ENCODE data around the gene LINC00632. TPM values are rescaled to one million over a fixed set of nuclear protein-coding genes. Genes with fewer than 3 reads are reported as not detected.

Gene LINC00632
- total and polyA plus RNA-seq, 2 donors (not counting 1 experiment from before 2014, with no cell fraction given) = 6.9 to 82.5 TPM

GRCh38 chrX:140724736-140725135 is 15.2 kb downstream of the LINC00632 start:
- Histone ChIP-seq H4K20me1 (ENCODE audit: control insufficient read depth, extremely low read depth, insufficient read depth, low read length) (no peaks in the 10 kb centered on the region), H3K9ac (ENCODE audit: insufficient read depth, low read length) (no peak overlapping the region), H2AFZ (ENCODE audit: low read length) (no peak overlapping the region), H3K4me2 (ENCODE audit: extremely low read depth, insufficient read depth, low read length) (no peak overlapping the region), H3K4me1 (ENCODE audit: control insufficient read depth, extremely low read depth, insufficient read depth, low read length) (no peaks in the 10 kb centered on the region), H3K27me3 (ENCODE audit: control insufficient read depth, insufficient read depth, low read length) (no peaks in the 10 kb centered on the region), H3K9me3 (ENCODE audit: control insufficient read depth, insufficient read depth, low read depth, low read length) (no peaks in the 10 kb centered on the region), H3K36me3 (ENCODE audit: control insufficient read depth, insufficient read depth, low read length) (peaks cover 1% of the 10 kb centered on the region), H3K27ac (ENCODE audit: insufficient read depth, low read length) (no peak overlapping the region), H3K4me3 (replicated peaks in 1 of 4; ENCODE audit: control extremely low read depth in 1 of 4, insufficient read depth in 1 of 4, low read depth in 3 of 4, low read length in 4 of 4) (no peak overlapping the region), H3K79me2 (ENCODE audit: control insufficient read depth, insufficient read depth, low read length) (no peaks in the 10 kb centered on the region)
- peak; percentile 35 to 60 for DNase-seq (ENCODE audit: low read depth in 2 of 2)
- TF ChIP-seq EZH2 (IDR thresholded peaks at IDR 0.05; ENCODE audit: low read length, missing control alignments) (no peak), CTCF (conservative IDR thresholded peaks at IDR 0.05 in 1 of 2, IDR thresholded peaks at IDR 0.05 in 1 of 2; ENCODE audit: low read depth in 1 of 2, low read length in 2 of 2) (no peak)

- Histone ChIP-seq H2AFZ (ENCODE audit: low read length) (no peak overlapping the region), H3K36me3 (ENCODE audit: control insufficient read depth, insufficient read depth, low read length) (peaks cover 1% of the 10 kb centered on the region), H3K9me3 (ENCODE audit: control insufficient read depth, insufficient read depth, low read depth, low read length) (no peaks in the 10 kb centered on the region), H3K79me2 (ENCODE audit: control insufficient read depth, insufficient read depth, low read length) (no peaks in the 10 kb centered on the region), H3K9ac (ENCODE audit: insufficient read depth, low read length) (no peak overlapping the region), H3K4me2 (ENCODE audit: extremely low read depth, insufficient read depth, low read length) (no peak overlapping the region), H3K4me3 (replicated peaks in 1 of 4; ENCODE audit: control extremely low read depth in 1 of 4, insufficient read depth in 1 of 4, low read depth in 3 of 4, low read length in 4 of 4) (no peak overlapping the region), H3K4me1 (ENCODE audit: control insufficient read depth, extremely low read depth, insufficient read depth, low read length) (no peaks in the 10 kb centered on the region), H3K27me3 (ENCODE audit: control insufficient read depth, insufficient read depth, low read length) (no peaks in the 10 kb centered on the region), H3K27ac (ENCODE audit: insufficient read depth, low read length) (no peak overlapping the region), H4K20me1 (ENCODE audit: control insufficient read depth, extremely low read depth, insufficient read depth, low read length) (no peaks in the 10 kb centered on the region)
- no peak for DNase-seq (ENCODE audit: low read depth in 2 of 2)
- TF ChIP-seq CTCF (conservative IDR thresholded peaks at IDR 0.05 in 1 of 2, IDR thresholded peaks at IDR 0.05 in 1 of 2; ENCODE audit: low read depth in 1 of 2, low read length in 2 of 2) = no peak
- no peak for TF ChIP-seq EZH2 (IDR thresholded peaks at IDR 0.05; ENCODE audit: low read length, missing control alignments)
These were observed 15.9 kb downstream of the LINC00632 start for GRCh38 chrX:140725500-140725899.

- TF ChIP-seq CTCF (conservative IDR thresholded peaks at IDR 0.05 in 1 of 2, IDR thresholded peaks at IDR 0.05 in 1 of 2; ENCODE audit: low read depth in 1 of 2, low read length in 2 of 2) = peak; percentile 59 to 69
- TF ChIP-seq EZH2 (IDR thresholded peaks at IDR 0.05; ENCODE audit: low read length, missing control alignments) = no peak
- Histone ChIP-seq H3K27me3 (ENCODE audit: control insufficient read depth, insufficient read depth, low read length) (no peaks in the 10 kb centered on the region), H2AFZ (ENCODE audit: low read length) (no peak overlapping the region), H3K4me2 (ENCODE audit: extremely low read depth, insufficient read depth, low read length) (no peak overlapping the region), H3K9ac (ENCODE audit: insufficient read depth, low read length) (no peak overlapping the region), H3K4me1 (ENCODE audit: control insufficient read depth, extremely low read depth, insufficient read depth, low read length) (no peaks in the 10 kb centered on the region), H3K79me2 (ENCODE audit: control insufficient read depth, insufficient read depth, low read length) (no peaks in the 10 kb centered on the region), H3K27ac (ENCODE audit: insufficient read depth, low read length) (no peak overlapping the region), H4K20me1 (ENCODE audit: control insufficient read depth, extremely low read depth, insufficient read depth, low read length) (no peaks in the 10 kb centered on the region), H3K36me3 (ENCODE audit: control insufficient read depth, insufficient read depth, low read length) (no peaks in the 10 kb centered on the region), H3K9me3 (ENCODE audit: control insufficient read depth, insufficient read depth, low read depth, low read length) (no peaks in the 10 kb centered on the region), H3K4me3 (replicated peaks in 1 of 4; ENCODE audit: control extremely low read depth in 1 of 4, insufficient read depth in 1 of 4, low read depth in 3 of 4, low read length in 4 of 4) (no peak overlapping the region)
- peak; percentile 29 to 70 for DNase-seq (ENCODE audit: low read depth in 2 of 2)
These were observed 24.3 kb downstream of the LINC00632 start for GRCh38 chrX:140733766-140734342.
